ENCODE results near the gene IQSEC1.

IQSEC1 gene

GRCh38 chr3:12963922-12964701 lies 109.1 kb downstream of the IQSEC1 start:
- no peak for DNase-seq

DNA sequence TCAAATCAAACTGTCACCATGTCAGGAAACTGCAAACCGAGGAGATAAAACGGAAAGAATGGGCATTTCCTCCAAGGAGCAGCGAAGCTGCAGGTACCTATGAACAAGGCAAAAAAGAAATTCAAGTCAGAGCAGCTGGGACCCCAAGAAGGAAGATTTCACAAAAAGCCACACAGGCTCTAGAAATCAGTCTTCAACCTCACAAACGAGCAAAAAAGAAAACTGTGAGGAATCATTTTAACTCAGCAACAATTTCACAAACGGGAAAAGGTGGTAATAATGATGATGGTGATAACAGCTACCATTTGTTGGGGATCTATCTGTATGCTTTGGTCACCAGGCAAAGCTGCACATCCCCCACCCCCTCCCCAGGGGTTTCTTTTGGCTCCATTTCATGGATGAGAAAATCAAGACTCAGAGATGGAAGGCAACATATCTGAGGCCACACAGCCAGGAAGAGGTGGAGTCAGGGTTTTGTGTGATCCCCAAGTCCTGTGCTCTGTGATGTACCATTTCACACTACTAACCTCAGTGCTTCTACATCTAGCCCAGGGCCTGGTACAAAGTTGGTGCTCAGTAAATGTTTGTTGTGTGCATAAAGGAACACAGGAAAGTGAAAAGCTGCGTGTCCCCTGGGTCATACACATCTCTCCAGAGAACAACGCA lies 109.9 kb downstream of the IQSEC1 start:
- DNase-seq, result no peak

DNA sequence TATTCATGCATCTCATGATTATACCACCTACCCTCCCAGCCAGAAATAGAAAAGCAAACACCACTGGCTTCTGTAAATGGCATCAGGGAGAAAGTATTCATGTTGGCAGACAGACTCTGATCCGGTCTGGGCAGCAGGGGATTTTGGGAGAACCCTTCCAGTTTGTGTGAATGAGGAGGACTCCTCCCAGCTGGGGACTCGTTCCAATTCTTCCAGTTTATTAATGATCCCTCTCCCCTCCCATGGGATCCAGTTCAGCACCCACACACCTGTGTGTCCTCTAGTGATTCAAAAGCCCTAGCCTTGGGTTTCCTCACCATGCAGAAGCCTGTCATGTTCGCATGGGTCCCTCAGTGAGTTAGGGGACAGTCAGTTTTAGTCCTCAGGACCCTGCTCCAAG lies 110.9 kb downstream of the IQSEC1 start:
- no peak for DNase-seq

DNA sequence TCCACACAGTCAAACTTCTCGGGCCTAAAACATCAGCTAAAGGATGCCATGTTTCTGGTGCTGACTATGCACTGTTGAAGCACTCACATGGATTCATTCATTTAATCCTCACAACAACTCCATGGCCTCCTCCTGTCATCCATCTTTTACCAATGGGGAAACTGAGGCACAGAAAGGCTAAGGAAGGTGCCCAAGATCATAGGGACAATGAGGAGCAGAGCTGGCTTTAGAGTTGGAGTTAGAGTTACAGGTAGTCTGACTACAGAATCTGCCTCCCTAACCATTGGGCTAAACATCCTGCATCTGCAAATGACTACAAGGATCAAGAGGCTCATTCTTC lies 111.6 kb downstream of the IQSEC1 start:
- no peak for DNase-seq

- no peak for DNase-seq
Observed at GRCh38 chr3:12961007-12961696, 112.1 kb downstream of the IQSEC1 start.

DNA sequence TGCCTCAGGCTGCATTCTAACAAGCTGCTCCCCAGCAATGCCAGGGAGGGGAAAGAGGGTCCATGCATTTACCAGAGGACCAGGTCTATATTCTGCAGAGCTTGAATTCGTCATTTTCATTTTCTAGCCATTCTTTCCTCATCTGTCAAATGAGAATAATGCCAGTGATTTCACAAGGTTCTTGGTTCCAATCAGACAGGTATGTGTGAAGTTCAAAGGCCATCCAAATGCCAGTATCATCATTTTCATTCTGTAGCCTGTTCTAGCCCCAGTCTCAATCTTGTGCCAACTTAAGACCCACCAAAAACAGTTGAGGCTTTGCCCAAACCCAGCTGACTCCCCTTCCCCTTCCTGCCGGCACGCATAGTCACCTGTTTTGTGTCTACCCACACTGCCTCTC lies 112.7 kb downstream of the IQSEC1 start:
- DNase-seq, result no peak

- DNase-seq, result no peak
Observed at GRCh38 chr3:12959838-12960378, 113.3 kb downstream of the IQSEC1 start.

GRCh38 chr3:12959410-12959809 lies 113.8 kb downstream of the IQSEC1 start:
- DNase-seq, result no peak

DNA sequence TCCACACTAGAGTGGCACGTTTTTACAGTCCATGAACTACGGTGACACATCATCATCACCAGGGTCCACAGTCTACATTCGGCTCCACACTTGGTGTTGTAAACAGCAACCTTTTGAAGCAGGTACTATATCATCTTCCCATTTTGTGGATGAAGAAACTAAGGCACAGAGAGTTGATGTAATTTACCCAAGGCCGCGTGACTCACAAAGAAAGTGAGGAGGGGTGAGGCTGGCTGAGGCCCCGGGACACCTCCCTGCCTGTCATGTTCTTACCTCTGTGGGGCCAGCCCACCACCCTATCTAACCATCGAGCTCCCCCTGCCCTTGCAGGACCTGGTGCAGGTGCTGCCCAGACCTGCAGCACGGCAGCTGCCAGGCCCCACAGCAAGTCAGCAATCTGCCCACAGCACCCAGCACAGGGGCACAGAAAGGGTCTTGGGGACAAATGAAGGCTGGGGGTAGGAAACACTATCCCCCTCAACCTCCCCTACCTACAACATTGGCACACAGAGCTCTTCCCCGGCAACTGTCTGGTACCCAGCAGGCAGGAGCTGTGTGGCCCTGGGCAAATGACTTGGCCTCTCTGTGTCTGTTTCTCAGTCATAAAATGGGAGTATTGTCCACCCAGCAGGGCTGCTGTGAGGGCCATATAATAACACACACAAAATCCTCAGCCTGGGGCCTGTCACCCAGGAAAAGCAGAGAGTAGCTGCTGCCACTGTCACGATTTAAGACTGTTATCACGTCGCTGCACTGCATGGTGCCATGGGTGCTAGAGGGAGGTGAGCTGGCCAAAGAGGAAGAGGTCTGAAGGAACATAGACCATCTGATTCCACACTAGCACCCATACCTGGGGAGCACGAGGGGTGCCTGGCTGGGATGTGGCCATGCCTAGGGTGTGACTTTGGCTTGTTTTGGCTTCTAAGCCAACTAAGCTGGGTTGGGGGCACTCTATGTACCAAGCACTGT lies 115.1 kb downstream of the IQSEC1 start:
- no peak for DNase-seq

- DNase-seq, result no peak
Observed at GRCh38 chr3:12957339-12957738, 115.9 kb downstream of the IQSEC1 start.

DNA sequence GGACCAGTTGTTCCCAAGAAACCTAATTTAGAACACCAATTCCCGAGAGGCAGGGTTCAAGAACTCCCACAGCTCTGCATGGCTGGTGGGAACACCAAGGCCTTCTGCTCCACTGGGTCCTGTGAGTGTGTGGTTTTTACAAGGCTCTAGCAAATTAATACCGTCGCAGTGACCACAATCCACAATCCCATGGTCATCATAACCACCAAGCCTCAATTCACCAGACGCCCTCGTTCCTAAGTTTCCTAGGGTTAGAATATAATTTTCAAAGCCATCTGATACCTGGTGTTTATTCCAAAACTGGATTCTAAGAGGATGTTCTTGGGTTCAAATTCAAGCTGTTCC lies 116.9 kb downstream of the IQSEC1 start:
- DNase-seq, result no peak

GRCh38 chr3:12955651-12956315 lies 117.4 kb downstream of the IQSEC1 start:
- DNase-seq, result no peak

DNA sequence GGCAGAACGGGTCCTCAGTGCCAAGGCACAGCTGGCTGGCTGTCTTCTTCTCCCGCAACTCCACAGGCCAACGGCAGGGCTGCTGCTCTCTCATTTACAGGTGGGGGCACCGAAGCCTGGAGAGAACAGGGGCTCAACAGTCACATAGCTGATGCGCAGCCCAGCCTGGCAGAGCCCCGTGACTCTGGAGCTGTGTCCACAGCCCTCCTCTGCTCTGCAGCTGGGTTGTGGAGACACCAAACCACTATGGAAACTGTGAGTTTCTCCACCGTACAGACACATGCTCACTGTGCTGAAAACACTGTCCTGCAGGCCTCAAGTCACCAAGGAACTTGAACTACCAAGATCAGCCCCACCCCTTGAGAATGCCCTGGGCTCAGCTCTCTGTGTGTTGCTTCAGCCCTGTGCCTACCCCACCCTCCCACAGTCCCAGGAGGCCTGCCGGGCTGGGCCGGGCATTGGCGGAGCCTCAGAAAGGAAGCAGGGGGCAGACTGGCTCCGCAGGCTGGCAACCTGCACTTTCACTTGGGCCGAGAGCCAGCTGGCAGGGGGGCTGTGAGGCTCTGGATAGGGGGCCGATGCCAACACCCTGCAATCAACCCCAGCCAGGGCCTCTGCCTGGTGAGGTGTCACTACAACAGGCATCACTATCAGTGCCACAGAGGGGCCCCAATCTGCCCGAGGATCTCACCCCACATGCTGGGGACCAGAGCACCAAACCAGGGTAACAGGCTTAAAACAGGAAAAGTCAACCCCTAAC lies 118.2 kb downstream of the IQSEC1 start:
- DNase-seq, result no peak

- DNase-seq, result no peak
Observed at GRCh38 chr3:12954180-12954579, 119.0 kb downstream of the IQSEC1 start.

GRCh38 chr3:12953201-12953995 lies 119.8 kb downstream of the IQSEC1 start:
- DNase-seq, result no peak

DNA sequence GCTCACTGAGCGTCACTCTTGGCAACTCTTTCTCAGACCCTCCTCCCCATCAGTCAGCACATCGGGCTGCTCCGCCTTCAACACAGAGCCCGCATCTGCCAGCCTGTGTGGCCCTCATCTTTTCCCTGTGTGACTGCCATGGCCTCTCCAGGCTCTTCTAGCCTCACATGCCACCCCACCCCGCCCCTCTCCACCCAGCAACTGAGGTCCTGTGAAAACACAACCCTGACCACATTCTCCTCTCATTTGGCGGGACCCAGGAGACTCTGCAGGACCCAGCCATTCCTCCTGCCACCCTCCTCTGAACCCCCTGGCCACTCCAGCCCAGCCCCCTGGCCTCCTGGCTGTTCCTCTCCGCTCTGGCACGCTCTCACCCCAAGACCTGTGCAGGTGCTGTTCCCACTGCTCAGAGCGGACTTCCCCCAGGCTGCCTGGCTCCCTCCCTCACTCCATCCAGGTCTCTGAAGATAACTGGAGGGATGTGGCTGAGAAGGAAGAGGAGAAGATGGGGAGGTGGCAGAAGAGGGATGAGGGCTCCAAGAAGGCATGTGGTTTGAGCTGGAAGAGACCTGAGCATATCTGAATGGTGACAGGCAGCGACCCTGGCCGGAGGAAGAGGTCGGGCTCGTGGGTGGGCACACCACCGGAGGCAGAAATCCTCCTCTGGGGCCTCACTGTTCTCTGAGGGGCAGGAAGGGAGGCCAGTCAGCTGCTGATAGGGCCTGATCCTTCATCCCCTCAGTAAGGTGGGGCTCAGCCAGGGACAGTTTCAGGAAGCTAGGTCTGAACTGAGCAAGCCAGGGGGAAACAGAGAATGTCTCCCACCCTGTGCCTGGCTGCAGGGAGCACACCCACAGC lies 120.7 kb downstream of the IQSEC1 start:
- no peak for DNase-seq

DNA sequence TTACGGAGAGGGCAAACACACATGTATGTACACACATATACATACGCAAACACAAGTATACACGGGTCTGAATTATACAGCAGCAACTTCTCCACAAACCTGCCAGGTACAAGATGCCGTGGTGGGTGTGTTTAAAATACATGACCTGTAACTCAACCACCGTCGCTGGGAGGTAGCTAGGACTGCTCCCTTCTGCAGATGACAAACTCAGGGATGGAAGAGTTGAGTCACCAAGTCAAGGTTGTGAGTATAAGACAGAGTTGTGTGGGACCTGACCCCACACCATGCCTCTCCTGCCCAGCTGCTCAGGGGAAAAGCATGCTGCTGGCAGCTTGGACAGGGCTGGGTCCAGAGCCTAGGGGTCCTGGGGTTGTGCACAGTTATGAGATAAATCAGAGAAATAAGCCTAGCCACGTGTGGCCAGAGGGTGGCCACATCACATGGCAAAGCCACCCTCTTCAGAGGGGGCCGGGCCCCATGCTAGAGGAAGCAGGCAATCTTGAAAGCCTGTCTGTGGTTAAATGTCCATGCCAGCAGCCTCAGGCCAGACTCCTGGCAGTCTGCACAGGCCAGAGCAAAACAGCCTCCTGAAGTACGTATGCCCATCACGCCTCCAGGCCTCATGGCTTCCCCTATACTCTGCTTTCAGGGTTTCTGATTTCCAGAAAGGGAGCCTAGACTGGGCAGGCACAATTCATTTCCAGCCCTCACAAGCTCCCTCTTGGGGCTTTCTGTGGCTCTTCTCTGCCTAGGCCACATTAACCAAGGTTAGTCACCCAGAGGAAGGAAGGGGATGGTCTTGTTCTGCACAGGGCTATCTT lies 124.1 kb downstream of the IQSEC1 start:
- DNase-seq, result no peak

- DNase-seq, result no peak
Observed at GRCh38 chr3:12948371-12948770, 124.9 kb downstream of the IQSEC1 start.

All from activated effector memory CD4-positive, alpha-beta T cell treated with Interleukin-2 at 50 U/mL for 16 hours (primary cell).